ENCODE measurements around the gene TLE4. TPM values are rescaled to one million over a fixed set of nuclear protein-coding genes. Genes with fewer than 3 reads are reported as not detected.

Gene TLE4
- total and polyA plus RNA-seq, 2 of the 4 experiments (the other 2 are of a cell fraction), result 68.0 to 78.1 TPM

- no peak overlapping the region for H3K23ac ChIP-seq (ENCODE audit: low read depth, low read length)
- no peak for TF ChIP-seq CTCF (conservative IDR thresholded peaks at IDR 0.05; ENCODE audit: low read depth, low read length)
- no peak for TF ChIP-seq MXI1 (IDR thresholded peaks at IDR 0.05; ENCODE audit: borderline replicate concordance, low read depth, low read length)
- TF ChIP-seq MAZ (IDR thresholded peaks at IDR 0.05; ENCODE audit: borderline replicate concordance, low read depth, low read length), result no peak
- no peak for ATAC-seq (ENCODE audit: low read depth)
- no peak overlapping the region for H3K56ac ChIP-seq (ENCODE audit: extremely low read depth, insufficient read depth, low read length)
- H2BK120ac ChIP-seq (ENCODE audit: low read depth, low read length), result no peak overlapping the region
- no peaks in the 10 kb centered on the region for H3K27me3 ChIP-seq (ENCODE audit: control insufficient read depth, insufficient read depth, low read length)
- 67% methylated on average over 1 of the region's 4 CpGs; no CpG with 5 or more reads in 1 of the 2 experiments for WGBS, 2 experiments (ENCODE audit: extremely low coverage in 2 of 2, insufficient read length in 1 of 2)
- H3K9ac ChIP-seq (ENCODE audit: low read depth, low read length), result no peak overlapping the region
- no peak overlapping the region for H2AFZ ChIP-seq (replicated peaks; ENCODE audit: low read length, poor library complexity)
- peaks cover 1% of the 10 kb centered on the region; the same call in 1 of the 2 replicates for H3K36me3 ChIP-seq (ENCODE audit: control insufficient read depth, insufficient read depth, low read length)
- no peak overlapping the region for H4K8ac ChIP-seq (ENCODE audit: low read depth in 2 of 2, low read length in 2 of 2)
- POLR2A ChIA-PET (ENCODE audit: unreplicated experiment), result no interaction called here
- no peak overlapping the region for H2AK5ac ChIP-seq (ENCODE audit: low read depth, low read length)
- no peak overlapping the region for H3K4me3 ChIP-seq (ENCODE audit: insufficient read depth, low read depth, low read length)
- H3K9me1 ChIP-seq (ENCODE audit: insufficient read depth, low read length), result peaks cover 14% of the 10 kb centered on the region
- no peak overlapping the region for H3K4ac ChIP-seq (ENCODE audit: low read depth, low read length)
- H4K5ac ChIP-seq (ENCODE audit: low read depth, low read length), result no peak overlapping the region
- H4K20me1 ChIP-seq (ENCODE audit: insufficient read depth, low read length), result peaks cover 4% of the 10 kb centered on the region; the same call in 1 of the 2 replicates
- H3K18ac ChIP-seq (ENCODE audit: low read depth, low read length), result no peak overlapping the region
- H3K27ac ChIP-seq (ENCODE audit: insufficient read depth, low read length), result no peak overlapping the region
- no peak overlapping the region for H2AK9ac ChIP-seq (replicated peaks; ENCODE audit: low read depth, low read length, poor library complexity)
- intact Hi-C loops (cut with micrococcal nuclease) (no loop called here), in situ Hi-C loops (cut with MboI; ENCODE audit: low sequenced_read_pairs) (no loop called here), dilution Hi-C loops (cut with HindIII; ENCODE audit: low sequenced_read_pairs, unreplicated experiment) (no loop called here)
- no peak overlapping the region for H2BK20ac ChIP-seq (ENCODE audit: low read depth, low read length)
- no peaks in the 10 kb centered on the region for H3K9me3 ChIP-seq (ENCODE audit: control insufficient read depth, insufficient read depth, low read length)
- no peak overlapping the region for H2BK15ac ChIP-seq (ENCODE audit: low read depth, low read length)
- CTCF ChIA-PET, result interaction anchor here (0.6 kb wide), 2 partner anchors 162 to 1857 kb away, joined by 3 to 4 read pairs; no protein-coding TSS in a partner anchor
- H3K4me1 ChIP-seq (ENCODE audit: control insufficient read depth, insufficient read depth, low read length), result peaks cover 11% of the 10 kb centered on the region
- no peak overlapping the region for H2BK5ac ChIP-seq (ENCODE audit: low read depth, low read length, poor library complexity, severe bottlenecking)
- DNase-seq, result peak; percentile 63
- H4K91ac ChIP-seq (ENCODE audit: insufficient read depth, low read depth, low read length), result no peak overlapping the region
- H3K4me2 ChIP-seq (ENCODE audit: low read depth, low read length), result no peak overlapping the region
- no TSS peak for BruUV-seq (replicated peaks)
- peaks cover 65 to 81% of the 10 kb centered on the region in 2 experiments for H3K79me1 ChIP-seq (ENCODE audit: low read depth in 1 of 2, low read length in 2 of 2)
- H3K14ac ChIP-seq (replicated peaks; ENCODE audit: low read depth, low read length), result no peak overlapping the region
These were observed 45.6 kb downstream of the TLE4 start for GRCh38 chr9:79617395-79617794.

Data from IMR-90 (cell line).